Thoracic aorta (tissue), 2 donors: ENCODE data around the gene GABBR2. TPM values are rescaled to one million over a fixed set of nuclear protein-coding genes. Genes with fewer than 3 reads are reported as not detected.

Experiments used
- ATAC-seq: fragments of 150-250 bp; one replicate; pipeline ENCODE4 v1.8.0; 2017; ENCODE audit warnings: low read depth; ENCODE audit not compliant: insufficient number of reproducible peaks, low FRiP score
- DNase-seq: peaks from one replicate; pipeline ENCODE4 v3.0.0-alpha.2; 2020; ENCODE audit warnings: low spot score
- H3K27ac ChIP-seq, 2 donors: fragments of 200-600 bp; sonication (generic); 1 replicate in 1 of 2; 2 replicates in 1 of 2; pipeline ENCODE4 v1.5.1; 2016; ENCODE audit warnings: mild to moderate bottlenecking in 2 of 2, moderate library complexity in 2 of 2
- H3K27me3 ChIP-seq: fragments of 200-600 bp; sonication (generic); replicated peaks from 2 replicates; pipeline ENCODE4 v1.6.0; 2016; ENCODE audit warnings: mild to moderate bottlenecking; ENCODE audit not compliant: insufficient read depth
- H3K36me3 ChIP-seq: fragments of 200-600 bp; sonication (generic); one replicate; pipeline ENCODE4 v1.5.1; 2016
- H3K4me1 ChIP-seq, 2 donors: fragments of 200-600 bp; sonication (generic); 1 replicate in 1 of 2; 2 replicates in 1 of 2; pipeline versions ENCODE4 v1.5.1 to v1.6.0; 2016; ENCODE audit warnings: low read depth in 2 of 2, mild to moderate bottlenecking in 1 of 2; ENCODE audit not compliant: control insufficient read depth in 1 of 2
- H3K4me3 ChIP-seq: fragments of 200-600 bp; sonication (generic); 2 replicates; pipeline ENCODE4 v1.5.1; 2016; ENCODE audit warnings: mild to moderate bottlenecking
- H3K9me3 ChIP-seq: fragments of 200-600 bp; sonication (generic); 2 replicates; pipeline ENCODE4 v1.5.1; 2016
- total RNA-seq, 2 donors: library from RNA; depleted of rRNA; stranded (reverse); fragments of >200 nt; gene quantifications; one replicate each; pipeline versions ENCODE4 v1.1.0 to v1.2.3, GENCODE V29; 2016
- TF ChIP-seq, protein P1 (sequence below): fragments of 200-600 bp; sonication (generic); IDR thresholded peaks from one replicate; pipeline ENCODE4 v1.5.1; 2019; ENCODE audit warnings: antibody characterized with exemption

Gene GABBR2
- total RNA-seq, 2 donors from 2014 or later: not detected

DNA sequence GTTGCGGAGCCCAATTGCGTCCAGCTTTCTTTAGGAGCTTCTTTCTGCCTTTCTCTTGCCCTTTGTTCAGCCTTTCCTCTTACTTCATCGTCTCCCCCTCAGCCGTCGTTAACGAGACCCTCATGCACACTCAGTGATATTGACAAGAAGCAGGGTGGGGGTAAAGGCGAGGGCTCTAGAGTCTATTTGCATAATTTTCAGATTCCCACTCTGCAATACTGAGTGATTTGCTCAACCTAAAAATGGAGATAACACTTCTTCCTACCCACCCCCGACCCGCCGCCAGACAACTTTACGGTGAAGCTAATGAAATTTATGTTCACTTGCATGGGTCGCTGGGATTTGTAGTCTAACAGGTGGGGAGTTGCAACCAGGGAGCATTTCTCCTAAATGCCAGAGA, 452.0 kb downstream of the GABBR2 start:
- DNase-seq (no peak), ATAC-seq (no peak)
- H3K4me1 ChIP-seq: peaks cover 4 to 26% of the 10 kb centered on the region in 2 donors
- no peaks in the 10 kb centered on the region for H3K9me3 ChIP-seq
- peak overlapping the region; percentile 86 for H3K4me3 ChIP-seq
- H3K27me3 ChIP-seq: no peaks in the 10 kb centered on the region
- H3K27ac ChIP-seq: peak overlapping the region; percentile 92 to 95
- no peaks in the 10 kb centered on the region for H3K36me3 ChIP-seq
- TF ChIP-seq, protein P1, sequence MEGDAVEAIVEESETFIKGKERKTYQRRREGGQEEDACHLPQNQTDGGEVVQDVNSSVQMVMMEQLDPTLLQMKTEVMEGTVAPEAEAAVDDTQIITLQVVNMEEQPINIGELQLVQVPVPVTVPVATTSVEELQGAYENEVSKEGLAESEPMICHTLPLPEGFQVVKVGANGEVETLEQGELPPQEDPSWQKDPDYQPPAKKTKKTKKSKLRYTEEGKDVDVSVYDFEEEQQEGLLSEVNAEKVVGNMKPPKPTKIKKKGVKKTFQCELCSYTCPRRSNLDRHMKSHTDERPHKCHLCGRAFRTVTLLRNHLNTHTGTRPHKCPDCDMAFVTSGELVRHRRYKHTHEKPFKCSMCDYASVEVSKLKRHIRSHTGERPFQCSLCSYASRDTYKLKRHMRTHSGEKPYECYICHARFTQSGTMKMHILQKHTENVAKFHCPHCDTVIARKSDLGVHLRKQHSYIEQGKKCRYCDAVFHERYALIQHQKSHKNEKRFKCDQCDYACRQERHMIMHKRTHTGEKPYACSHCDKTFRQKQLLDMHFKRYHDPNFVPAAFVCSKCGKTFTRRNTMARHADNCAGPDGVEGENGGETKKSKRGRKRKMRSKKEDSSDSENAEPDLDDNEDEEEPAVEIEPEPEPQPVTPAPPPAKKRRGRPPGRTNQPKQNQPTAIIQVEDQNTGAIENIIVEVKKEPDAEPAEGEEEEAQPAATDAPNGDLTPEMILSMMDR: no peak

DNA sequence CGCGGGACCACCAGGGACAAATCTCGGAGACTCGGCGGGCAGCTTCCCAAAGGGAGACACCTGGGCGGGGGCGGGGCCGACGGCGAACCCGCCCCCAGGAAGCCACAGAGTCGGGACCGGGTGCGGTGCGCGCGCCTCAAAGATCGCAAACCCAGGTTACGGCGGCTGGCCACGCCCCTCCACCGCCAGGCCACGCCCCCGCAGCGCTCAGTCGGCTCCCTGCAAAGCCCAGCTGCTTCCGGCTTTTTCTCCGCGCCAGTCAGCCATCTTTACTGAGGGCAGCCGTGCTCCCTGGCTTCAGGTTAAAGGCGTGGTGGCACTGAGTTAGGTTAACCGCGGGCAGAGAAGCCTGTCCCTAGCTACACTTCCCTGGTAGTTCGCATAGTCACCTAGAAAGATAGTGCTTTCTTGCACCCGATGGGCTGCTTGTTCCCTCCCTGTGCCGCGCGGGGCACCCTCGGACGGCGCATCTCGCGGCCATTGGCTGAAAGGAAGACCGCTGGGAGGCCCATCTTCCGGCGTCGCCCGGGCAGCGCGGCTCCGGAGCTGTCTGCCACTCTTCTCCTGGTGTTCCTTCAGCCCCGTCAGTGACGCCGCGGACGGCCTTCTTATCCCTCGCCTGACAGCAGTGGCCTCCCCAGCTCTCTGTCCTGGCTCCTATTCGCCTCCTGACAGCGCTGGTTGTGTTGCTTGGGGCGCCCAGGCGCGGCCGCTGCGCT, 453.0 kb downstream of the GABBR2 start, which contains the start of gene TBC1D2:
Gene TBC1D2, minus strand, starts transcription at position 72 of the 719 bp plus-strand sequence. CDS start 108 bp downstream, outside the sequence.
- H3K4me3 ChIP-seq: peak within 1 kb of the TSS; percentile 86
- H3K27me3 ChIP-seq: no peaks in the 10 kb centered on the region
- peak within 1 kb of the TSS; percentile 92 to 95 for H3K27ac ChIP-seq
- H3K36me3 ChIP-seq: no peaks in the 10 kb centered on the region
- no peaks in the 10 kb centered on the region for H3K9me3 ChIP-seq
- TF ChIP-seq, protein P1: no peak
- H3K4me1 ChIP-seq: peaks cover 4 to 26% of the 10 kb centered on the region in 2 donors
- peak; percentile 99 for ATAC-seq
- peak; percentile 79 for DNase-seq

DNA sequence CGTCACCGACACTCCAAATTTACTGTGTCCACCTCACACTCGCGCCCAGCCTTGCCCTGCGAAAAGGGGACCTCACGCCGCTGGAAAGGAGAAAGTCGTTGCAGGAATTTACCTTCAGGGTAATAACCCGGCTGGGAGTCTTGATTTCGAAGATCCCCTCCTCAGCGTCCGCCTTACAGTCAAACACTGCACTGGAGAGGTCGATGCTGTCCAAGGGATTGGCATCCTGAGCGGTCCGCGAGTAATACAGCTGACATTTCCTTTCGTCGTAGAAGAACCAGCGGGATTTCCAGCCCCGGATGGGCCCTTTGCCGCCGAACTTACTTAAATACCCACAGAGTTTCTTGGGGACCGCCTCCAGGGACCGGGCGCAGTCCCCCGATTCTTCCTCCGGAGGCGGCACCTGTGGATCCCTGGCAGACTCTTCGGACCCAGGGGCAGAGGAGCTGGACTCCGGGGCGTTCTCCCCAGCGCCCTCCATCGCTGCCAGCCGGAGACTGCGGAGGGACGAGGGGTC, 453.6 kb downstream of the GABBR2 start:
- no peaks in the 10 kb centered on the region for H3K27me3 ChIP-seq
- no peak for DNase-seq
- peaks cover 4 to 26% of the 10 kb centered on the region in 2 donors for H3K4me1 ChIP-seq
- H3K27ac ChIP-seq: peak overlapping the region; percentile 92 to 95
- peak; percentile 9 for ATAC-seq
- no peaks in the 10 kb centered on the region for H3K36me3 ChIP-seq
- no peaks in the 10 kb centered on the region for H3K9me3 ChIP-seq
- TF ChIP-seq, protein P1: no peak
- H3K4me3 ChIP-seq: peak overlapping the region; percentile 86

DNA sequence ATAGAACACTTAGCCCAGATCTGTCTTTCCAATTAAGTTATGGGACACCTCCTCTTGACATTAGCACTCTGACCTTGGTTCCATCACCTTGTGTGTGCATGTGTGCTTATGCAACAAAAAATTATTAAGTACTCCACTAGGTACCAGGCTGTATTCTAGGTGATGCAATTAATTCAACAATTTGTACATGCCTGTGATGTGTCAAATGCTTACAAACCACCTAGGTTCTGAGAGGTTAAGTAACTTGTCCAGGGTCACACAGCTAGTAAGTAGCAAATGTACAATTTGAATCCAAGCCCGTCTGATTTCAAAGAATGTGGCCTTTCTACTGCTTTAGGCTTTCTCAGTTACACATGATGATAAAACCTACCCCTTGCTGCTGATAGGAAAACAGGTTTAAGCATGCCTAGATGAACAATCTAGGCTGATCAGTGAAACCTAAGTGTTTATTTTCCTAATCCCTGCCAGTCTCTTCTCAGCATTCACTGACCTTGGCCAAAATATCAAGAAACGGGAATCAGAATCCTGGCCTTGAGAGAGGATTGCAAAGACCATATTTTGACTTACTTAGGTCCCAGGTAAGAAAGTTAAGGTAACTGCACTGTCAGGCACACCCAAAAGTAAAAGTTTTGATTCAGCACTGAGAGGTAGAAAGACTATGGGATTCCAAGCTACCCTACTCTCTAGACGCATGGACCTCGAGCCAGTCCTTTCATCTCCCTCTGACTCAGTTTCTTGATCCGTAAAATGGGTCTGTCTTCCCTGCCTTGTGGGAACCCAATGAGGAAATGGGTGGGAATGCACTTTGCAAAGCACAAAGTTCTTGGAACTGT, 454.3 kb downstream of the GABBR2 start:
- H3K27ac ChIP-seq: no peak overlapping the region
- no peak for ATAC-seq
- TF ChIP-seq, protein P1: no peak
- no peaks in the 10 kb centered on the region for H3K9me3 ChIP-seq
- no peak for DNase-seq
- no peaks in the 10 kb centered on the region for H3K27me3 ChIP-seq
- H3K4me1 ChIP-seq: peaks cover 4 to 26% of the 10 kb centered on the region in 2 donors
- no peaks in the 10 kb centered on the region for H3K36me3 ChIP-seq
- H3K4me3 ChIP-seq: peak overlapping the region; percentile 86

DNA sequence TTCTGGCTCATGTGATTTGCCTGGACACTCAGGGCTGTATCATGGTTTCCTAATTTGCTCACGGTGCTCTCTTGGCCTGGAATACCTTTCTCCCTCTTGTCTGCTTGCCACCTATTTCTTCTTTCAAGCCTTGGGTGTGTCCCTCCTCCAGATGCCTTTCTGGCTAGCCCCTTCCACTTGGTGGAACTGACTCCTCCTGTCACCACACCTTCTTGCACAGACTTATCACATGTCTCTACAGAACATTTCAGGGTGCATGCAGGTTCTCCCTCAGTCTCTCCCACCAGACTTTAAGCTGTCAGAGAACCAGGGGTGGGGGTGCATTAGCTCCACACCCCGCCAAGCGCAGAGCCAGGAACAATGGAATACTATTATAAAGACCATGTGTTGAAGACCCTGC, 455.2 kb downstream of the GABBR2 start:
- DNase-seq: no peak
- TF ChIP-seq, protein P1: no peak
- no peak overlapping the region for H3K4me3 ChIP-seq
- no peak overlapping the region for H3K27ac ChIP-seq
- no peaks in the 10 kb centered on the region for H3K27me3 ChIP-seq
- ATAC-seq: no peak
- H3K4me1 ChIP-seq: peaks cover 4 to 26% of the 10 kb centered on the region in 2 donors
- H3K9me3 ChIP-seq: no peaks in the 10 kb centered on the region
- no peaks in the 10 kb centered on the region for H3K36me3 ChIP-seq
